HG03066 (cell line): Measurements from ENCODE around the gene VPS4B.
"Not testable (repeated sequence)": the region's sequence is repeated elsewhere in the genome, so short reads cannot be mapped to it uniquely, and the experiment has no call there.

Experiments used
- ATAC-seq: cut with Tn5 transposase; IDR thresholded peaks from one replicate; pipeline ENCODE4 v1.9.1; 2021; ENCODE audit warnings: low read depth; ENCODE audit not compliant: unreplicated experiment

The VPS4B gene

DNA sequence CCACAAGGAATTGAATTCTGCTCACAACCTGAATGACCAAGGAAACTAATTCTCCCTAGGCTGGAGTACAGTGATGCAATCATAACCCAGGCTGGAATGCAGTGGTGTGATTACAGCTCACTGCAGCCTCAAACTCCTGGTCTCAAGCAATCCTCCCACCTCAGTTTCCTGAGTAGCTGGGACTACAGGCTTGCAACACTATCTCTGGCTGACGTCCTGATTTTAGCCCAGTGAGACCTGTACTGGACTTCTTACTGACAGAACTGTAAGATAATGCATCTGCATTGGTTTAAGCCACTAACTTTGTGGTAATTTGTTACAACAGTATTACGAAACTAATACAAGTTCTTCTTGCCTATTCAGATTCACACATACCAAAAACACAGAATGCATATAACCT, 45.7 kb downstream of the VPS4B start:
- no peak for ATAC-seq

DNA sequence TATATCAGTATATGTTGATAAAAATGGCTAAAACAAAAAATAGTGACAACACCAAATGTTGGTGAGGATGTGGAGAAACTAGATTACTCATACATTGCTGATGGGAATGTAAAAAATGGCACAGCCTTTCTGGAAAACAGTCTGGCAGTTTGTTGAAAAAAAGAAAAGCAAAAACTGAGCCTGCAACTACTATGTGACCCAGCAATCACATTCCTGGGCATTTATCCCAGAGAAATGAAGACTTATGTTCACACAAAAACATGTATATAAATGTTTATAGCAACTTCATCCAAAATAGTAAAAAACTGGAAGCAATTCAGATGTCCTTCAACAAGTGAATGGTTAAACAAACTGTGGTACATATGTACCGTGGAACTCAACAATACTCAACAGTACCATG, 47.7 kb downstream of the VPS4B start:
- ATAC-seq, result no peak

DNA sequence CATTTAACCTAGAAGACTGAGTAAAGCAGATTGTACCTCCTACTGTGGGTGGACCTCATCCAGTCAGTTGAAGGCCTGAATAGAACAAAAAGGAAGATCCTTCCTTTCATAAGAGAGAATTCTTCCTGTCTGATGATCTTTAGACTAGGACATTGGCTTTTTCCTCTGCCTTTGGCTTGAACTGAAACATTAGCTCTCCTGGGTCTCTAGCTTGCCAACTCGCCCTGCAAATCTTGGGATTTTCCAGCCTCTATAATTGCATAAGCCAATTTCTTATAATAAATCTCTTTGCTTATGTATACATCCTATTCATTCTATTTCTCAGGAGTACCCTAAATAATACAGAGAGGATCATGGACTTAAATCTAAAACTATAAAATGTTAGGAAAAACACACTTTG, 49.1 kb downstream of the VPS4B start:
- ATAC-seq, result no peak

DNA sequence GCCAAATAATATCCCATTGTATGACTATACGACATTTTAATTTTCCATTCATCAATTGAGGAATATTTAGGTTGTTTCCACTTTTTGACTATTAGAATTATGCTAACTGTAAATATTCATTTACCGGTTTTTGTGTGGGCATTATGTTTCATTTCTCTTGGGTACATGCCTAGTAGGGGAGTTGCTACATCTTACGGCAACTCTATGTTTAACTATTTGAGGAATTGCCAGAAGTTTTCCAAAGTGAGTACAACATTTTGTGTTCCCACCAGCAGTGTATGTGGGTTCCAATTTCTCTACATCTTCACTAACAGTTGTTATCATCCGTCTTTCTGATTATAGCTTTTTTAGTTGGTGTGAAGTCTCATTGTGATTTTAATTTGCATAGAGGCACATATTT, 53.7 kb downstream of the VPS4B start:
- no peak for ATAC-seq

DNA sequence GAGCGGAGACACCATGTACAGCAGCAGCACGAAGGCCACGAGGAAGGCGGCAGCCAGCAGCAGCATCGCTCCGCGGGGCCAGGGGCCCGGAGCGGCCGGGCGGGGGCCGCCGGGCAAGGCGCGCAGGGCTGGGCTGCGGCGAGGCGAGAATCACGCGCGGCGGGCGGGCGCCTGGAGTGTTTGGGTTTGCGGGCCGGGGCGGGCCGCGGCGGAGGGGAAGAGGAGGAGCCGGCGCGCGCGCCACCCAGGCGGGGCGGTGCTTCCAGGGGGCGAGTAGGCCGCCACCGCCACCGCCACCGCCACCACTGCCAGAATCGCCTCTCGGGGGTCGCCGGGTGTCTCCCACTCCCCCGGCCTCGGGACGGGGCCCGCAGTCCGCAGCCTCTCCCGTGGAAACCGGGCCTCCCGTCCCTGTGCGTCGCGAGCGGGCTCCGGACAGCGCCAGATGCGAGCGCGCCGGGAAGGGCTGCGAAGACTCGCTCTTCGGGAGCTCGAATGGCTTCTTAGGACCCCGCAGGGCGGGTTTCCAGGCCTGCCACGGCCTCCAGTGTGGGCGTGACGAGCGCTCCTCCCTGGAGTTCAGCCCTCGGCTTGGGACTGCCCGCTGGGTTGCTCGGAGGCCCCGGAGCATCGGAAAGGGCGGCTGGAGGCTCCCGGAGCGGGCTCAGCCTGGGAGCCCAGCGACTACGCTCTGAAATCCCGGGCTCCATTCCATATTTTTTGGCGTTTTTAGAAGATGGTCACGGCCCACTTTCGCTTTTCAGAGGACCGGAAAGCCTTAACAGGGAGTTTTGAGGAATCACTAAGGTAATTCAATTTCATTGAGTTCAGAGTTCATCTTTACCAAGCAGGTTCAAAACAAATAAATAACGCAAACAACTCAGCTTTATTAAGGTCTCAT, 55.0 kb downstream of the VPS4B start, which contains the start of gene KDSR:
TSS of gene KDSR (minus strand) at position 154 of the 901 bp plus-strand sequence. CDS start at position 66, 88 bp downstream.
- ATAC-seq, result peak; percentile 87

DNA sequence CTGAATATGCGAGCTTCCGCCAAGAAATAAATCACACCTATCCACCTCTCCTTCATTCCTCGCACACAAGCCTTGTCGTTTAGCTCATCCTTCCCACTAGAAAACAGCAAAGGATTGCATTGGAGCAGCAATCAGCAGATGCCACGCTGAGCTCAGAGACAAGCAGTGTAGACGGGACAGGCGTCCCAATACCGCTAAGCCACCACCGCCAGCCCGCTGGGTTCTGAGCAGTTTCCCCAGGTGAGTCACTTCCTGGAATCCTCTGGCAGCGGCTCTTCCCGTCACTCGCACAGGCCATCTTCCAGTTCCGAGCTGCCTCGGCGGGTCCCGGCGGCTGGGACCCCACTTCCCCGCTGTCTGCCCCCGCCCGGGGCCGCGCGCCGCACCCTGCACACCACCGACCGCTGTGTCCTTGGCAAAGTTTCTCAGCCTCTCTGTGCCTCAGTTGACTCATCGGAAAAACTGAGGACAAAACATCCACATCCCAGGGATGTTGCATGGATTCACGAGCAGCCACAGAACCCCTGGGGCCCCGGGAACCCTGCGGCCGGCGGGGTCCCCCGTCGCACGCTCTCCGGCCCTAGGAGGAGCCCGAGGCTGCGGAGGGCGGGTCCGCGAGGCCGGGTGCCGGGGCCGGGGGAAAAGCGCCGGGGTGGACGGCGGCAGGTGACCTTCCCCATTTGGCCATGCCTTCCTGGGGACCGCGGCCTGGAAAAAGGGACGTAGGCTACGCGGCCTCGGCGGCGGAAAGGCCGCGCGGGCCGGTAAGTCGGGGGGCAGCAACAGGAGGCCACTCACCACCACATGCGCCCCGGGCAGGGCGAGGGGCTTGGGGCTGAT, 55.8 kb downstream of the VPS4B start:
- ATAC-seq, result peak; percentile 34

DNA sequence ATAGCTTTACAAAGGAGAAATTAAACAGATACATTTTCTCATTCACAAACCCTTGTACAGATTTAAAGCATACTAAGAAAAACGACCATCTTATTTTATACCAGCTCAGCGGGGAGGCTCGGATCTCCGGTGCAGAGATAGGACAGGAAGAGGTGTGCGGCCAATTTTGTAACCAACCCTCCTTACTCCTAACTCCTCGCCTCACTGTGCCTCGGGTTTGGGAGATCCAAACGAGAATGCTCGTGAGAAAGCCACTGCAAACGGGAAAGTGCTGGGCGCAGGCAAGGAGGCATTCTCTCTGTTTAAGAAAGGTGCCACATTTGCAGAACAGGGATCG, 56.4 kb downstream of the VPS4B start:
- ATAC-seq, result no peak

DNA sequence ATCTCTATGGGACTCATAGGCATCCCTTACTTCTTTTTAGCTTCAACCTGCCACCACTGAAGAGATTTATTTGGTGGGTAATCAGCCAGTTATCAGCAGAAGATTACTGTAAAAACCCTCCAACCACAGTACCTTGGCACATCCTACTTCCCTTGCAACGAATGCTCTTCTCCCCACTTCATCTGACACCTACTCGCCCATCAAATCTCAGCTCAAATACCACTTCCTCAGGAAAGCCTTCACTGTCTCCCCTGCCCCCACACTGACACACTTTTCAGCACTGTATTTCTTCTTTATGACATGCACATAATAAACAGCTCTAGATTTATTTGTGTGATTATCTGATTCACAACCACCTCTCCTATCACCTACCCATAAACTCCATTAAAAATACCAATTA, 58.3 kb downstream of the VPS4B start:
- no peak for ATAC-seq

DNA sequence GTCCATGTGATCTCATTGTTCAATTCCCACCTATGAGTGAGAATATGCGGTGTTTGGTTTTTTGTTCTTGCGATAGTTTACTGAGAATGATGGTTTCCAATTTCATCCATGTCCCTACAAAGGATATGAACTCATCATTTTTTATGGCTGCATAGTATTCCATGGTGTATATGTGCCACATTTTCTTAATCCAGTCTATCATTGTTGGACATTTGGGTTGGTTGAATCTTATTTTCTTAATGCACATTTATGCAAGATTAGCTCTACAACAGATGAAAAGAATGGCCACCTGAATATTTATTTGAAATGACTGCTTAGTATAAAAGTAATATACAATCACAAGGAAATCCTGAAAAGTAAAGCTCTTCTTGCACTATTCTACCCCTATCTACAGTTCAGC, 58.9 kb downstream of the VPS4B start:
- ATAC-seq, result not testable (repeated sequence)

DNA sequence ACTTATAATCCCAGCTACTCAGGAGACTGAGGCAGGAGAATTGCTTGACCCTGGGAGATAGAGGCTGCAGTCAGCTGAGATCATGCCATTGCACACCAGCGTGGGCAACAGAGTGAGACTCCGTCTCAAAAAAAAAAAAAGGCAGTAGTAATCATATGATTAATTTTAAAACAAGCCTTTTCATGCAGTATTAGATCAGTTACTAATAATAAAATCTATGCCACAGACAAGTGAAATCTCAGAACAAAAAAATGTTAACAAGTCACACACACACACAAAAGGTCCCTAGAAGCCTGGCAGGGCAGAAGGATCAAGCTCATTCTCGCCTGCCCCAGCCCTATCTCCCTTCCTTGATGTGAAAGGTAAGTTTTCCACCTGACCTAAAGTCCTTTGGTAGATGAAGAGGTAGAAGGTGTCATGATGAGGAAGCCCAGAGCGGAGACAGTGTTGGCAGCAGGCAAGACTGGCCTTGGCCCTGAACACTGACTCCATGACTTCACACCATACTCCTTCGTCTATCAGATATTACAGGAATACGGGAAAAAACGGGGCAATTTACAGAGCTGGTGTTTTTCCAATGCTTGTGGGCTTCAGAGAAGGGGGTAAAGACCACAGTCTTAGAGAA, 65.9 kb downstream of the VPS4B start:
- no peak for ATAC-seq

DNA sequence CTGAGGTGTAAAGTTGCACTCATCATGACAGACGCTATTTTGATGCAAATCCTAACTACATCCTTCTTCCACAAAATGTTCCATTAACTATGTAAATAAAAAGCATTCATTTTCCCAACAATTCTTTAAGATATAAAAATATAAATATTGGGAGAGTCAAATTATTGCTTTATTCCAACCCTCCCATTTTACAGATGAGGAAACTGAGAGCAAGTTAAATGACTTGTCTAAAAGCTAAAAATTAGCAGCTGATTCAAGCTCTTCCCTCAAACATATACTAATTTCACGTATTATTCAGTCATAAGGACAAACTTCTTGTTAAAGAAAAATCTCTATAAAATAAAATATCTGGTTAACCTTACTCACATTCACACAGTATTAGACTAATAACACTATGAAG, 72.0 kb downstream of the VPS4B start:
- no peak for ATAC-seq

DNA sequence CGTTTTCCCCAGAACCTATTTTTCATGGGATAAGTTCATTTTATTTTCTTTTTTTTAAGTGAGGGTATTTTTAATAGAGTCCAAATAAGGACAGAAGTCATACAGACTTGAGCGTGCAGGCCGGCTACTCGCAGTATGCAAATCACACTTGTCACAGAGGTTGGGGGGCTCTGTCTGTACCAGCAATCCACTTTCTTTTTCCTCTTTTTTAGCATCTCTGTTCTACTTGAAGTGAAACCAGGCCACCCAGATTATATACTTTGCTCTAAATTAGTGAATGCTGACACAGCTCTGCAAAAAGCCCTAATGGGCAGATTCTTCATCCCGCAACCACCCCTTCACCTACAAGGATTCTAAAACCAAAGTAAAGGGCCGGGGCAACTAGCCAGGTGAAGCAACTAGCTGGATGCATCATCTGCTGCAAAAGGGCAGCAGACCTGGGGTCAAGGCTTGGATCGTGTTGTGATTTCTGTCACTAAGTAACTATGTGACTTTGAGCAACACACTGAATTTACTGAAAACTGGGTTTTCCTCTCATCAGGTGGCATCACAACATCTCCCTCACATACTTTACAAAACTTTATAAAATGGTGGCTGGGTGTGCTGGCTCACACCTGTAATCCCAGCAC, 73.7 kb downstream of the VPS4B start:
- ATAC-seq, result no peak

DNA sequence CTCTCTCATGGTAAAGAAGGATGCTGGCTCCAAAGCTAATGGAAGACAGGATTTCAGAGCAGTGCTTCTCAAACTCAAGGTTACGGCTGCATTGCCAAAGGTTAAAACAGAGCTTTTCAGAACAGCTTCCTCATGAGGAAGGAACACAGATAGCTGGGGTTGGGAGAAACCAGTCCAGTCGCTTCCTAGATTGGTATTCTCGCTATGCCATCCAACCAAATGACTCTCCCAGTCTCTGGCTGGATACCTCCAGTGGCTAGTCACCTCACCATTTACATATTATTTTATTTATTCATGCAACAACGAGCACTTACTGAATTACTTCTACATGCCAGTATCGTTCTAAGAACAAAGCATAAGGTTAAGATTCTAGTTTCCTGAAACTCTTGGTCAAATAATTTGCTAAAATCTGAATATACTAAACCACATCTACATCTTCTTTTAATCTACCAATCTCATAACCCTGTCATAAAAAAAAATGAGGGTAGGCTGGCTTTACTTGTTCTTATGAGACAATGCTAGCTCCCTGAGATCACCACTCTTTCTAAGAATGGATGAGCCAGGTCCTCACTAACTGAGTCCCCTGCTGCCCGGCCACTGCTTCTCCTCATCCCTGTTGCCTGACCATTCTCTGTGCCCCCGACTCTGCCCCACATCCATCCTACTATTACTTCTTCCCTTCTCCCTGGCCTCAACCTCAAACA, 75.6 kb downstream of the VPS4B start:
- no peak for ATAC-seq

DNA sequence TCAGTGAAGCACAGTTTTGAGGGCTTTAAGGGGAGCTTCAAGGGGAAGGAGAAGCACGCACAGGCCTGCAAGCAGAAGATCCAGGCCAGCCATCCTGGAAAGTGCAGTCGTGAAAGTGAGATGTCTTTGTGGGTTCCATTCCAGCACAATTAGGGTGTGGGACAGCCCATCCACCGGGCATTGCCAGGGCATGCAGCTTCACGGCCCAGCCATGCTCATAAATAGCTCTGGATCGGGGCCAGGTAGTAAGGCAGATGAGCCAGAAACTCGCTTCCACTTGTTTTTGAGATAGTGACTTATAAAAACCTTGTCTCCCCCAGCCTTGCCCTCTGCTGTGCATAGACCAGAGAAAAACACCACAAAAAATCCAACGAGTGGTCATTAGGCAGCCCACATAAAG, 76.2 kb downstream of the VPS4B start:
- ATAC-seq, result no peak

DNA sequence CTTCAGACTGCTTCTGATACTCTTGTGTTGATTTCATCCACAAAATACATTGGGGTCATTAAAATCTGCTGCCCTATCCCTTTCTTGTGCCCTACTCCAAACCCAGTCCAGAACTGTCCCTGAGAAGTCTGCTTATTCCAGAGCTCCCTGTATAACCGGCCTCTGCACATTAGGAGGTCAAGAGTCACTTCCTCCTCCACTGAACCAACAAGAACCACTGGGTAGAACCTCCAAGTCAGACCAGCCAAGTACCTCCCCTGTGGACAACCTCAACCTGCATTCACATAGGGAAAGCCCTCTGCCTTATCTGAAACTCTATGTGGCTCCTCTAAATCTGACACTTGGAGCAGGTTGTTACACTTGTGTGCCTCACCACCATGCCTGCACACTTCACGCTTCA, 77.4 kb downstream of the VPS4B start:
- no peak for ATAC-seq

DNA sequence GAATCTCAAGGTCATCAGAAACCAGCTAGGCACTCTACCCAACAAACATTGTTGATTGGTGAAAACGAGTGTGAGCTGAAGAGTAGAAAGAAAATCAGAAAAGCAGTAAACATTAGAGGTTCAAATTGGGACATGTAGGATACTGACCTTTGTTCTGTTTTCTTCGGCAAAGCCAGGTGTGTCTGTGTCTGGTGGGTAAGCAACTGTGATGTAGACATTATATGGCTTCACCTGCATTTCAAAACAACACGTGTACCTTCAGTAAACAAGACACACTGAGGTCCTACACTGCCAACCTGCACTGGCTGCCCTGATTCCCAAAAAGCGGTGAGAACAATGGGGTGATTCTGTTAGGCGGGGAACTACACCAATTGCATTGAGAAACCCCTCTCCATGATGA, 78.0 kb downstream of the VPS4B start:
- no peak for ATAC-seq

DNA sequence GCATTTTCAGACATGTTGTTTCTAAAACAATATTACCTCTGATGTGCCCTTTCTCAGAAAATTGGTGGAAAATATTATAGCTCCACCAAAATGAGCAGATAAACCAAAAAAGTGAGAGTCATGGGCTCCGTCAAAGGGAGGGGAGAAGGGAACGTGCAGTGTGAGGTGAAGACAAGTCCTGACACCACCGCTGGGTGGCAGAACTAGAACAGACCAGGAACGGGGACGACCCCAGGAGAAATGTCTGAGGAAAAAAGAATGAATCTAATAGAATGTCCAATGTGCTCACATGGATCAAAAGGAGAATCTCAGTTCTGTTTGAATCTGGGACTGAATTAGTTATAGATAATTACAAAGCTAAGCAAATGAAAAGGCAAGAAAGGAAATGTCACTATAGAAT, 80.1 kb downstream of the VPS4B start:
- ATAC-seq, result no peak

DNA sequence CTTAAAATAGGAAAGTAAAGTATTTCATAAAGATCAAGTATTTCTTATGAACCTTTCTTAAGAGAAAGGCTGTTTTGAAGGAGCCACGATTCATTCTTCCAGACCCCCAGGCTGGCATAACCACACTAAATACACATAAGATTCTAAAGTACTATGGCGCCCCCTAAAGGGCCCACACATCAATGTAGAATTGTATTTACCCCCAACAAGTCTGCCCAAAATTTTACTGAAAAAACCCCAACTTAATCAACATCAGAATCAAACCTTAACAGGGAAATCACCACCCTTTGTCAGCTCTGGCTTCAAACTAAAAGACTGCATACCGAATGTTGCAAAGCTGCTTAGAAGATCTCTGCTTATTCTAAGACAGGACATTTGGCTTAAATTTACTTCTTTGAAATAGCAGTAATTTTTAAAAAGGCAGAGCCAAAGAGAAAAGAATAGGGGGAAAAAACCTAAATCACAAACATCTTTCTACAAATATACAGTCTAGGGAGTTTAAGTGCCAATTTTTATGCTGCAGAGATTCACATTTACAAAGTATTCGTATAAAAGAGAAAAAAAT, 82.3 kb downstream of the VPS4B start:
- no peak for ATAC-seq
